Transverse colon (tissue), 4 donors: ENCODE measurements around the gene INPP5J. TPM values are rescaled to one million over a fixed set of nuclear protein-coding genes. Genes with fewer than 3 reads are reported as not detected.

Experiments used
- DNase-seq: peaks from one replicate; pipeline ENCODE4 v3.0.0-alpha.2; 2019
- H3K27ac ChIP-seq, 4 donors: fragments of 200-600 bp; sonication (generic); 2 replicates each; pipeline ENCODE4 v1.5.1; 2016 to 2018; ENCODE audit warnings: inconsistent platforms in 4 of 4
- H3K27me3 ChIP-seq: fragments of 200-600 bp; sonication (generic); 2 replicates; pipeline ENCODE4 v1.5.1; 2017; ENCODE audit warnings: inconsistent platforms
- H3K36me3 ChIP-seq, 4 donors: fragments of 200-600 bp; sonication (generic); 2 replicates each; pipeline ENCODE4 v1.5.1; 2017 to 2019; ENCODE audit warnings: inconsistent platforms in 4 of 4
- H3K4me1 ChIP-seq, 4 donors: fragments of 200-600 bp; sonication (generic); 2 replicates each; pipeline ENCODE4 v1.5.1; 2017 to 2020; ENCODE audit warnings: inconsistent platforms in 4 of 4
- H3K4me3 ChIP-seq, 4 donors: fragments of 200-600 bp; sonication (generic); 1 replicate in 1 of 4; 2 replicates in 3 of 4; pipeline versions ENCODE4 v1.5.1 to v1.6.1; 2017 to 2019; ENCODE audit warnings: inconsistent platforms in 4 of 4
- H3K9me3 ChIP-seq, 2 donors: fragments of 200-600 bp; sonication (generic); 2 replicates each; pipeline ENCODE4 v1.5.1; 2017 to 2019; ENCODE audit warnings: inconsistent platforms in 2 of 2
- EP300 ChIP-seq: sonication (generic); formaldehyde crosslinking; IDR thresholded peaks from one replicate; pipeline ENCODE4 v1.6.1; 2017; ENCODE audit warnings: antibody characterized with exemption, low read depth
- POLR2A ChIP-seq: fragments of 450-650 bp; IDR thresholded peaks from one replicate; pipeline ENCODE4 v1.6.1; 2016; ENCODE audit warnings: antibody characterized with exemption, mild to moderate bottlenecking, moderate library complexity
- POLR2AphosphoS5 ChIP-seq, 3 donors: sonication (generic); formaldehyde crosslinking; IDR thresholded peaks; one replicate each; pipeline ENCODE4 v1.6.1; 2016; ENCODE audit warnings: antibody characterized with exemption in 3 of 3
- WGBS, 2 donors: methylation state at CpG; one replicate each; pipeline ENCODE4 v1.1.5; 2018; ENCODE audit warnings: low coverage in 1 of 2; 5-methylcytosine and 5-hydroxymethylcytosine counted together
- in situ Hi-C, 4 donors: fragments of 200-750 bp; cut with MboI; loops; one replicate each; pipeline versions ENCODE4 v1.15.0 to v1.15.1; 2017; ENCODE audit warnings: low sequenced_read_pairs in 3 of 4, low pct_ligation_motif_present in 1 of 4, low pct_unique_long_range_greater_than_20kb in 1 of 4
- intact Hi-C: fragments of 100-400 bp; cut with DNase I; formaldehyde crosslinking; loops from one replicate; pipeline ENCODE4 v1.15.1; 2023; ENCODE audit warnings: low total_unique reads
- total RNA-seq, 4 donors: library from RNA; depleted of rRNA; stranded (reverse); fragments of >200 nt; gene quantifications; one replicate each; pipeline ENCODE4 v1.1.0, GENCODE V29; 2016
- TF ChIP-seq, protein P1 (sequence below), 5 experiments: fragments of 200-600 bp in 3 of 5; fragments of 450-650 bp in 2 of 5; sonication (generic) in 3 of 5; IDR thresholded peaks; 1 replicate in 2 of 5; 2 replicates in 3 of 5; pipeline ENCODE4 v1.5.1; 2016 to 2017; ENCODE audit warnings: antibody characterized with exemption in 5 of 5, inconsistent platforms in 3 of 5, mild to moderate bottlenecking in 2 of 5, moderate library complexity in 1 of 5

The INPP5J gene
- total RNA-seq, 4 donors from 2014 or later, result 22.4 to 51.2 (median 30.8) TPM

DNA sequence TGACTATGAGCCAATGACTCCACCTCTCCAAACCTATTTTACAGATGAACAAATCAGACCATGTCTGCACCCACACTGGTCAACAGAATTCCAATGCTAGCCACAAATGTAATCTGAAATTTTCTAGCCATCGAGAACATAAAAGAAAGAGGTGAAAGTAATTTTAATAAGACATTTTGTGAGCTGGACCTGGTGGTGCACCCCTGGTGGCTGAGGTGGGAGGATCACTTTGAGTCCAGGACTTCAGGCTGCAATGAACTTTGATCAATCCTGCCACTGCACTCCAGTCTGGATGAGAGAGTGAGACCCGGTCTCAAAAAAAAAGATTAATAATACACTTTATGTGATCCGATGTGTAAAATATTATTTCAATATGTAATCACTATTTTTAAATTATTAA, 27.8 kb downstream of the INPP5J start:
- Histone ChIP-seq H3K27ac (no peak overlapping the region), H3K4me1 (peaks cover 0 to 16% (median 3%) of the 10 kb centered on the region in 4 donors), H3K27me3 (no peaks in the 10 kb centered on the region), H3K4me3 (no peak overlapping the region), H3K36me3 (no peaks in the 10 kb centered on the region), H3K9me3 (peaks cover 0 to 8% of the 10 kb centered on the region in 2 donors)
- intact Hi-C loops (loop anchor here (5.0 kb wide), 2 partner anchors 43 to 203 kb away; partner anchors contain the start of gene SELENOM), in situ Hi-C loops (no loop called here)
- no peak for DNase-seq
- 53 to 60% methylated on average over 2 to 3 of the region's 3 CpGs for WGBS, 2 donors
- no peak for TF ChIP-seq POLR2AphosphoS5 (IDR thresholded peaks at IDR 0.05)
- TF ChIP-seq, protein P1, sequence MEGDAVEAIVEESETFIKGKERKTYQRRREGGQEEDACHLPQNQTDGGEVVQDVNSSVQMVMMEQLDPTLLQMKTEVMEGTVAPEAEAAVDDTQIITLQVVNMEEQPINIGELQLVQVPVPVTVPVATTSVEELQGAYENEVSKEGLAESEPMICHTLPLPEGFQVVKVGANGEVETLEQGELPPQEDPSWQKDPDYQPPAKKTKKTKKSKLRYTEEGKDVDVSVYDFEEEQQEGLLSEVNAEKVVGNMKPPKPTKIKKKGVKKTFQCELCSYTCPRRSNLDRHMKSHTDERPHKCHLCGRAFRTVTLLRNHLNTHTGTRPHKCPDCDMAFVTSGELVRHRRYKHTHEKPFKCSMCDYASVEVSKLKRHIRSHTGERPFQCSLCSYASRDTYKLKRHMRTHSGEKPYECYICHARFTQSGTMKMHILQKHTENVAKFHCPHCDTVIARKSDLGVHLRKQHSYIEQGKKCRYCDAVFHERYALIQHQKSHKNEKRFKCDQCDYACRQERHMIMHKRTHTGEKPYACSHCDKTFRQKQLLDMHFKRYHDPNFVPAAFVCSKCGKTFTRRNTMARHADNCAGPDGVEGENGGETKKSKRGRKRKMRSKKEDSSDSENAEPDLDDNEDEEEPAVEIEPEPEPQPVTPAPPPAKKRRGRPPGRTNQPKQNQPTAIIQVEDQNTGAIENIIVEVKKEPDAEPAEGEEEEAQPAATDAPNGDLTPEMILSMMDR (IDR thresholded peaks at IDR 0.05), result peak; percentile 26 to 48 (median 32)
- TF ChIP-seq POLR2A, result no peak
- TF ChIP-seq EP300, result no peak

- Histone ChIP-seq H3K4me1 (peaks cover 0 to 20% (median 3%) of the 10 kb centered on the region in 4 donors), H3K27me3 (no peaks in the 10 kb centered on the region), H3K9me3 (peaks cover 0 to 4% of the 10 kb centered on the region in 2 donors), H3K4me3 (no peak overlapping the region), H3K36me3 (no peaks in the 10 kb centered on the region), H3K27ac (no peak overlapping the region)
- no peak for TF ChIP-seq POLR2A
- no peak for TF ChIP-seq EP300
- WGBS, 2 donors, result 87 to 93% methylated on average over 2 of the region's 2 CpGs
- intact Hi-C loops (loop anchor here (5.0 kb wide), 2 partner anchors 45 to 205 kb away; partner anchors contain the start of gene SELENOM), in situ Hi-C loops (no loop called here)
- no peak for DNase-seq
Measured at GRCh38 chr22:31151872-31152271, 29.1 kb downstream of the INPP5J start.

DNA sequence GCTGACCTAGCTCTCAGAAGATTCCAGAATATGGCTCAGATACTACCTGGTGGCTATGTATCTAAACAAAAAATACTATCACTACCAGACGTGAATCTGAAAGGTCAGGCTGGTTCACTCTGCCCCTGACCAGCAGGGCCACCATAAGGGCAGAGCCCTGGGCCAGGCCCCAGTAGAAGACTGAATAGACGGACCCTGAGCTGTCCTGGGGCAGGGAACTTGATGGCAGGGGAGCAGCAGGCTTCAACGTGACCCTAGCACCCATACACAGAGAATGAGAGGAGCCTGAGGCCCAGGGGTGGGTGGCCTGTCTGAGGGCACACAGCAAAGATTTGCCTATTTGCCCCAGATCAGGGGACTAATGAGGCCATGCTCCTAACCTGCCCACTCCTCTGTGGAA, 30.6 kb downstream of the INPP5J start:
- in situ Hi-C loops, result no loop called here

GRCh38 chr22:31154975-31155374, 32.2 kb downstream of the INPP5J start:
- TF ChIP-seq POLR2AphosphoS5 (IDR thresholded peaks at IDR 0.05), result no peak
- Histone ChIP-seq H3K27me3 (no peaks in the 10 kb centered on the region), H3K36me3 (no peaks in the 10 kb centered on the region), H3K9me3 (no peaks in the 10 kb centered on the region), H3K4me1 (peaks cover 0 to 17% (median 6%) of the 10 kb centered on the region in 4 donors), H3K4me3 (no peak overlapping the region), H3K27ac (peak overlapping the region; percentile 54 to 79 (median 64))
- DNase-seq, result no peak
- WGBS, 2 donors, result 93% methylated on average over 1 of the region's 1 CpG; no CpG with 5 or more reads in 1 of the 2 donors
- in situ Hi-C loops (no loop called here), intact Hi-C loops (loop anchor here (5.0 kb wide), 2 partner anchors 48 to 208 kb away; partner anchors contain the start of gene SELENOM)

More for the DNA sequence above, 30.6 kb downstream of the INPP5J start:
- peaks cover 0 to 20% (median 3%) of the 10 kb centered on the region in 4 donors for H3K4me1 ChIP-seq
- no peaks in the 10 kb centered on the region for H3K36me3 ChIP-seq
- H3K4me3 ChIP-seq, result no peak overlapping the region
- DNase-seq, result no peak
- no peak overlapping the region for H3K27ac ChIP-seq
- TF ChIP-seq, protein P1 (IDR thresholded peaks at IDR 0.05), result no peak
- TF ChIP-seq EP300 (no peak), POLR2A (no peak), POLR2AphosphoS5 (IDR thresholded peaks at IDR 0.05) (no peak)
- H3K27me3 ChIP-seq, result no peaks in the 10 kb centered on the region
- no peaks in the 10 kb centered on the region for H3K9me3 ChIP-seq
- 85% methylated on average over 3 of the region's 3 CpGs; no CpG with 5 or more reads in 1 of the 2 donors for WGBS, 2 donors
- intact Hi-C loops, result loop anchor here (5.0 kb wide), 2 partner anchors 46 to 206 kb away; partner anchors contain the start of gene SELENOM

DNA sequence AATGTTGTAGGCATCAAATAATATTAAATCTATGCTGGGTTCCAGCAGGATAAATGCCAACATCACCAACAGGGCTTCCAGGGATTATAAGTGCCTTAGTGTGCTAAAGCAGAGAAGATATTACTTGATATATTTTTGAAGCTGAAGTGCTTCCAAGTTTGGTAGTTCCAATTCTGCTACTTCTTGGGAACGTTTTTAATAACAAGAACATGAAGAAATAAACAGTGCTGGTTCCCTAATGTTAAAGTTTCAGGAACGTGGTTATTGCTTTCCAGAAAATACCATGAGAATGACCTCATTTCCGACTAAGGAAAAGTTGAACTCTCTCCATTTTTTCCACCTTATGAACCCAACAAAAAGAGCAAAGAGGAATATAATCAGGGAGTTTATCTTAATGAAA, 32.7 kb downstream of the INPP5J start:
- H3K4me1 ChIP-seq, result peaks cover 0 to 17% (median 6%) of the 10 kb centered on the region in 4 donors
- in situ Hi-C loops (no loop called here), intact Hi-C loops (no loop called here)
- TF ChIP-seq, protein P1 (IDR thresholded peaks at IDR 0.05), result no peak
- TF ChIP-seq POLR2A (no peak), POLR2AphosphoS5 (IDR thresholded peaks at IDR 0.05) (no peak), EP300 (no peak)
- H3K4me3 ChIP-seq, result no peak overlapping the region
- H3K27ac ChIP-seq, result peak overlapping the region; percentile 54 to 79 (median 64)
- 24 to 30% methylated on average over 3 of the region's 3 CpGs for WGBS, 2 donors
- H3K9me3 ChIP-seq, result no peaks in the 10 kb centered on the region
- H3K36me3 ChIP-seq, result no peaks in the 10 kb centered on the region
- no peaks in the 10 kb centered on the region for H3K27me3 ChIP-seq
- DNase-seq, result no peak
